Measurements from ENCODE around the gene ZSCAN16. TPM values are rescaled to one million over a fixed set of nuclear protein-coding genes. Genes with fewer than 3 reads are reported as not detected.

Gene ZSCAN16
- total RNA-seq (2014; rRNA removed; shearing (Covaris generic)), result 4.7 and 10.3 TPM in 2 replicates
- 9.2 and 12.9 TPM in 2 replicates for polyA plus RNA-seq (2016; fragmentation: Nextera tagmentation; extraction: Ambion mirVana)
- long read RNA-seq, transcript ZSCAN16-201 (4 exons, 1,328 nt), result major isoform, 13 of 20 reads
- long read RNA-seq, partial matches to known transcripts, result 1 of 20 reads
- long read RNA-seq, other reads (novel, unspliced or antisense), result 6 of 20 reads

- Histone ChIP-seq H2AFZ (peak within 1 kb of the TSS; percentile 93), H3K79me2 (replicated peaks; ENCODE audit: insufficient read depth) (peaks cover 17% of the 10 kb centered on the region)
- H3K9me3 Mint-ChIP-seq, result no peaks in the 10 kb centered on the region
These were observed at the start of gene ZSCAN16 for GRCh38 chr6:28124350-28124970. Gene ZSCAN16 (plus strand): TSS chr6:28124609. CDS start chr6:28125444, 835 bp downstream.

DNA sequence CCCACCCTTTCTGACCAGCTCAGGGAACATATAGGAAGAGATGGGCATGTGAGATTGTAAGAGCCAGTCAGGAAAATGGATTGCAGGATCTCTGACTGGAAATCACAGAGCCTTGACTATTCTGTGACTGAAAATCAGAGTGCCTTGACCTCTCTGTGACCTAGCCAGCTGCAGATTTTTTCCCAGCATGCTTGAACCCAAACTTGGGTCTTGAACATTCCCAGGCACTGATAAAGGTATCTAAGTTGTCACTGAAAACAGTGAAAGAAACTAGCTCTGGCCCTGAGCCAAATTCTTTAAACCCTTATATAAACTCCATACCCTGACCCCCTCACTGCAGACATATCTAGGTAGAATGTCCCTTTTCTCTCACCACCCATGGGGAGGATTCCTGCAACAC, 46.4 kb upstream of the ZSCAN16 start:
- no peak overlapping the region for H3K4me3 Mint-ChIP-seq
- H3K9me3 Mint-ChIP-seq, result peaks cover 18% of the 10 kb centered on the region
- Histone ChIP-seq H3K4me1 (ENCODE audit: insufficient read depth) (no peaks in the 10 kb centered on the region), H2AFZ (no peak overlapping the region), H4K20me1 (replicated peaks; ENCODE audit: insufficient read depth) (no peaks in the 10 kb centered on the region), H3K79me2 (replicated peaks; ENCODE audit: insufficient read depth) (peaks cover 15% of the 10 kb centered on the region), H3F3A (replicated peaks; ENCODE audit: low read depth) (no peaks in the 10 kb centered on the region), H3K27ac (ENCODE audit: low read depth) (no peak overlapping the region), H3K9me2 (ENCODE audit: insufficient read depth) (0 out of 2 replicates have a peak, but pooled peaks cover 7% of the 10 kb centered on the region), H3K4me2 (no peak overlapping the region), H3K4me3 (no peak overlapping the region), H3K36me3 (ENCODE audit: insufficient read depth) (no peaks in the 10 kb centered on the region), H3K27me3 (ENCODE audit: insufficient read depth) (no peaks in the 10 kb centered on the region)
- peaks cover 12% of the 10 kb centered on the region for H3K27me3 Mint-ChIP-seq (ENCODE audit: insufficient read depth, low read depth, poor library complexity)
- H3K36me3 Mint-ChIP-seq (ENCODE audit: low read depth), result peaks cover 14% of the 10 kb centered on the region
- ATAC-seq (no peak), DNase-seq (ENCODE audit: low spot score) (no peak)
- H3K4me1 Mint-ChIP-seq, result peaks cover 4% of the 10 kb centered on the region
- no peak overlapping the region for H3K27ac Mint-ChIP-seq
- TF ChIP-seq STAT1 (IDR thresholded peaks at IDR 0.05; ENCODE audit: unreplicated experiment) (no peak), CREB1 (CRISPR knock-in tag; IDR thresholded peaks at IDR 0.05; ENCODE audit: low read depth) (no peak), ZNF114 (CRISPR knock-in tag; IDR thresholded peaks at IDR 0.05) (no peak), EZH2 (IDR thresholded peaks at IDR 0.05; ENCODE audit: low read depth, unreplicated experiment) (no peak), ZNF331 (CRISPR knock-in tag; IDR thresholded peaks at IDR 0.05; ENCODE audit: low read depth) (no peak), POLR2AphosphoS5 (IDR thresholded peaks at IDR 0.05; ENCODE audit: low read depth) (no peak)
- TF ChIP-seq, protein P1, sequence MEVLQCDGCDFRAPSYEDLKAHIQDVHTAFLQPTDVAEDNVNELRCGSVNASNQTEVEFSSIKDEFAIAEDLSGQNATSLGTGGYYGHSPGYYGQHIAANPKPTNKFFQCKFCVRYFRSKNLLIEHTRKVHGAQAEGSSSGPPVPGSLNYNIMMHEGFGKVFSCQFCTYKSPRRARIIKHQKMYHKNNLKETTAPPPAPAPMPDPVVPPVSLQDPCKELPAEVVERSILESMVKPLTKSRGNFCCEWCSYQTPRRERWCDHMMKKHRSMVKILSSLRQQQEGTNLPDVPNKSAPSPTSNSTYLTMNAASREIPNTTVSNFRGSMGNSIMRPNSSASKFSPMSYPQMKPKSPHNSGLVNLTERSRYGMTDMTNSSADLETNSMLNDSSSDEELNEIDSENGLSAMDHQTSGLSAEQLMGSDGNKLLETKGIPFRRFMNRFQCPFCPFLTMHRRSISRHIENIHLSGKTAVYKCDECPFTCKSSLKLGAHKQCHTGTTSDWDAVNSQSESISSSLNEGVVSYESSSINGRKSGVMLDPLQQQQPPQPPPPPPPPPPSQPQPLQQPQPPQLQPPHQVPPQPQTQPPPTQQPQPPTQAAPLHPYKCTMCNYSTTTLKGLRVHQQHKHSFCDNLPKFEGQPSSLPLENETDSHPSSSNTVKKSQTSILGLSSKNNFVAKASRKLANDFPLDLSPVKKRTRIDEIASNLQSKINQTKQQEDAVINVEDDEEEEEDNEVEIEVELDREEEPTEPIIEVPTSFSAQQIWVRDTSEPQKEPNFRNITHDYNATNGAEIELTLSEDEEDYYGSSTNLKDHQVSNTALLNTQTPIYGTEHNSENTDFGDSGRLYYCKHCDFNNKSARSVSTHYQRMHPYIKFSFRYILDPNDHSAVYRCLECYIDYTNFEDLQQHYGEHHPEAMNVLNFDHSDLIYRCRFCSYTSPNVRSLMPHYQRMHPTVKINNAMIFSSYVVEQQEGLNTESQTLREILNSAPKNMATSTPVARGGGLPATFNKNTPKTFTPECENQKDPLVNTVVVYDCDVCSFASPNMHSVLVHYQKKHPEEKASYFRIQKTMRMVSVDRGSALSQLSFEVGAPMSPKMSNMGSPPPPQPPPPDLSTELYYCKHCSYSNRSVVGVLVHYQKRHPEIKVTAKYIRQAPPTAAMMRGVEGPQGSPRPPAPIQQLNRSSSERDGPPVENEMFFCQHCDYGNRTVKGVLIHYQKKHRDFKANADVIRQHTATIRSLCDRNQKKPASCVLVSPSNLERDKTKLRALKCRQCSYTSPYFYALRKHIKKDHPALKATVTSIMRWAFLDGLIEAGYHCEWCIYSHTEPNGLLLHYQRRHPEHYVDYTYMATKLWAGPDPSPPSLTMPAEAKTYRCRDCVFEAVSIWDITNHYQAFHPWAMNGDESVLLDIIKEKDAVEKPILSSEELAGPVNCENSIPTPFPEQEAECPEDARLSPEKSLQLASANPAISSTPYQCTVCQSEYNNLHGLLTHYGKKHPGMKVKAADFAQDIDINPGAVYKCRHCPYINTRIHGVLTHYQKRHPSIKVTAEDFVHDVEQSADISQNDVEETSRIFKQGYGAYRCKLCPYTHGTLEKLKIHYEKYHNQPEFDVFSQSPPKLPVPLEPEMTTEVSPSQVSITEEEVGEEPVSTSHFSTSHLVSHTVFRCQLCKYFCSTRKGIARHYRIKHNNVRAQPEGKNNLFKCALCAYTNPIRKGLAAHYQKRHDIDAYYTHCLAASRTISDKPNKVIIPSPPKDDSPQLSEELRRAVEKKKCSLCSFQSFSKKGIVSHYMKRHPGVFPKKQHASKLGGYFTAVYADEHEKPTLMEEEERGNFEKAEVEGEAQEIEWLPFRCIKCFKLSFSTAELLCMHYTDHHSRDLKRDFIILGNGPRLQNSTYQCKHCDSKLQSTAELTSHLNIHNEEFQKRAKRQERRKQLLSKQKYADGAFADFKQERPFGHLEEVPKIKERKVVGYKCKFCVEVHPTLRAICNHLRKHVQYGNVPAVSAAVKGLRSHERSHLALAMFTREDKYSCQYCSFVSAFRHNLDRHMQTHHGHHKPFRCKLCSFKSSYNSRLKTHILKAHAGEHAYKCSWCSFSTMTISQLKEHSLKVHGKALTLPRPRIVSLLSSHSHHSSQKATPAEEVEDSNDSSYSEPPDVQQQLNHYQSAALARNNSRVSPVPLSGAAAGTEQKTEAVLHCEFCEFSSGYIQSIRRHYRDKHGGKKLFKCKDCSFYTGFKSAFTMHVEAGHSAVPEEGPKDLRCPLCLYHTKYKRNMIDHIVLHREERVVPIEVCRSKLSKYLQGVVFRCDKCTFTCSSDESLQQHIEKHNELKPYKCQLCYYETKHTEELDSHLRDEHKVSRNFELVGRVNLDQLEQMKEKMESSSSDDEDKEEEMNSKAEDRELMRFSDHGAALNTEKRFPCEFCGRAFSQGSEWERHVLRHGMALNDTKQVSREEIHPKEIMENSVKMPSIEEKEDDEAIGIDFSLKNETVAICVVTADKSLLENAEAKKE (CRISPR knock-in tag; IDR thresholded peaks at IDR 0.05), result no peak
- TF ChIP-seq, protein P2, sequence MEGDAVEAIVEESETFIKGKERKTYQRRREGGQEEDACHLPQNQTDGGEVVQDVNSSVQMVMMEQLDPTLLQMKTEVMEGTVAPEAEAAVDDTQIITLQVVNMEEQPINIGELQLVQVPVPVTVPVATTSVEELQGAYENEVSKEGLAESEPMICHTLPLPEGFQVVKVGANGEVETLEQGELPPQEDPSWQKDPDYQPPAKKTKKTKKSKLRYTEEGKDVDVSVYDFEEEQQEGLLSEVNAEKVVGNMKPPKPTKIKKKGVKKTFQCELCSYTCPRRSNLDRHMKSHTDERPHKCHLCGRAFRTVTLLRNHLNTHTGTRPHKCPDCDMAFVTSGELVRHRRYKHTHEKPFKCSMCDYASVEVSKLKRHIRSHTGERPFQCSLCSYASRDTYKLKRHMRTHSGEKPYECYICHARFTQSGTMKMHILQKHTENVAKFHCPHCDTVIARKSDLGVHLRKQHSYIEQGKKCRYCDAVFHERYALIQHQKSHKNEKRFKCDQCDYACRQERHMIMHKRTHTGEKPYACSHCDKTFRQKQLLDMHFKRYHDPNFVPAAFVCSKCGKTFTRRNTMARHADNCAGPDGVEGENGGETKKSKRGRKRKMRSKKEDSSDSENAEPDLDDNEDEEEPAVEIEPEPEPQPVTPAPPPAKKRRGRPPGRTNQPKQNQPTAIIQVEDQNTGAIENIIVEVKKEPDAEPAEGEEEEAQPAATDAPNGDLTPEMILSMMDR (conservative IDR thresholded peaks at IDR 0.05; ENCODE audit: low read depth in 2 of 2), result no peak

More at GRCh38 chr6:28124350-28124970, at the start of gene ZSCAN16:
- DNase-seq (ENCODE audit: low spot score), result peak; percentile 97
- TF ChIP-seq EZH2 (IDR thresholded peaks at IDR 0.05; ENCODE audit: low read depth, unreplicated experiment), result no peak
- TF ChIP-seq ZNF331 (CRISPR knock-in tag; IDR thresholded peaks at IDR 0.05; ENCODE audit: low read depth), result no peak
- TF ChIP-seq, protein P3, sequence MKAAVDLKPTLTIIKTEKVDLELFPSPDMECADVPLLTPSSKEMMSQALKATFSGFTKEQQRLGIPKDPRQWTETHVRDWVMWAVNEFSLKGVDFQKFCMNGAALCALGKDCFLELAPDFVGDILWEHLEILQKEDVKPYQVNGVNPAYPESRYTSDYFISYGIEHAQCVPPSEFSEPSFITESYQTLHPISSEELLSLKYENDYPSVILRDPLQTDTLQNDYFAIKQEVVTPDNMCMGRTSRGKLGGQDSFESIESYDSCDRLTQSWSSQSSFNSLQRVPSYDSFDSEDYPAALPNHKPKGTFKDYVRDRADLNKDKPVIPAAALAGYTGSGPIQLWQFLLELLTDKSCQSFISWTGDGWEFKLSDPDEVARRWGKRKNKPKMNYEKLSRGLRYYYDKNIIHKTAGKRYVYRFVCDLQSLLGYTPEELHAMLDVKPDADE (IDR thresholded peaks at IDR 0.05), result peak; percentile 67
- TF ChIP-seq POLR2AphosphoS5 (IDR thresholded peaks at IDR 0.05; ENCODE audit: low read depth), result peak; percentile 90
- peak; percentile 100 for ATAC-seq
- H3F3A ChIP-seq (replicated peaks; ENCODE audit: low read depth), result no peaks in the 10 kb centered on the region
- H3K27me3 ChIP-seq (ENCODE audit: insufficient read depth), result no peaks in the 10 kb centered on the region
- no peaks in the 10 kb centered on the region for H3K9me2 ChIP-seq (ENCODE audit: insufficient read depth)
- peak within 1 kb of the TSS; percentile 75 for H3K4me2 ChIP-seq
- peak within 1 kb of the TSS; percentile 75 for H3K4me3 ChIP-seq
- H4K20me1 ChIP-seq (replicated peaks; ENCODE audit: insufficient read depth), result peaks cover 3% of the 10 kb centered on the region; the same call in 1 of the 2 replicates
- peaks cover 7% of the 10 kb centered on the region; the same call in 2 of the 3 replicates for H3K4me1 Mint-ChIP-seq
- H3K36me3 Mint-ChIP-seq (ENCODE audit: low read depth), result peaks cover 19% of the 10 kb centered on the region
- peaks cover 16% of the 10 kb centered on the region; the same call in 1 of the 2 replicates for H3K36me3 ChIP-seq (ENCODE audit: insufficient read depth)
- H3K27ac ChIP-seq (ENCODE audit: low read depth), result no peak within 1 kb of the TSS
- H3K4me3 Mint-ChIP-seq, result peak within 1 kb of the TSS; percentile 98
- peaks cover 9% of the 10 kb centered on the region; the same call in 1 of the 2 replicates for H3K4me1 ChIP-seq (ENCODE audit: insufficient read depth)
- H3K27me3 Mint-ChIP-seq (ENCODE audit: insufficient read depth, low read depth, poor library complexity), result no peaks in the 10 kb centered on the region
- peak within 1 kb of the TSS; percentile 92 for H3K27ac Mint-ChIP-seq
